K562 (cell line): ENCODE data around the gene NVL. TPM values are rescaled to one million over a fixed set of nuclear protein-coding genes. Genes with fewer than 3 reads are reported as not detected.

Source experiments
- CBFA2T2 ChIP-seq: fragments of 450-650 bp; conservative IDR thresholded peaks from 2 replicates; pipeline ENCODE4 v1.6.1; 2017; ENCODE audit warnings: mild to moderate bottlenecking
- DPF2 ChIP-seq: fragments of 450-650 bp; IDR thresholded peaks from 2 replicates; pipeline ENCODE4 v1.6.1; 2016
- FIP1L1 ChIP-seq: fragments of 200-400 bp; formaldehyde crosslinking; IDR thresholded peaks from 2 replicates; pipeline ENCODE4 v1.6.1; 2018; ENCODE audit warnings: mild to moderate bottlenecking, low read depth, low read length; ENCODE audit not compliant: poor library complexity, severe bottlenecking
- FOXK2 ChIP-seq, 2 experiments: fragments of 450-650 bp; IDR thresholded peaks in 1 of 2; conservative IDR thresholded peaks in 1 of 2; 2 replicates each; pipeline ENCODE4 v1.6.1; 2016; ENCODE audit warnings: low read depth in 2 of 2, mild to moderate bottlenecking in 1 of 2
- NFATC3 ChIP-seq: fragments of 450-650 bp; IDR thresholded peaks from 2 replicates; pipeline ENCODE4 v1.6.1; 2017; ENCODE audit warnings: mild to moderate bottlenecking
- NFIX ChIP-seq: fragments of 250-450 bp; sonication (Bioruptor Pico); IDR thresholded peaks from 2 replicates; pipeline ENCODE4 v1.4.0; 2020; ENCODE audit warnings: low read depth, mild to moderate bottlenecking, moderate library complexity
- RHOXF2B ChIP-seq: fragments of 250-450 bp; sonication (Bioruptor Pico); conservative IDR thresholded peaks from 2 replicates; pipeline ENCODE4 v1.5.1; 2021
- SIN3A ChIP-seq, 2 experiments: fragments of 150-350 bp in 1 of 2; IDR thresholded peaks; 2 replicates each; pipeline ENCODE4 v1.6.1; 2011 to 2016; ENCODE audit warnings: borderline replicate concordance in 2 of 2, low read depth in 2 of 2, low read length in 2 of 2, mild to moderate bottlenecking in 2 of 2, moderate library complexity in 2 of 2; ENCODE audit not compliant: control insufficient read depth in 1 of 2
- ZNF551 ChIP-seq: fragments of 250-450 bp; sonication (Bioruptor Pico); IDR thresholded peaks from 2 replicates; pipeline ENCODE4 v1.5.0; 2021; ENCODE audit warnings: mild to moderate bottlenecking, moderate library complexity
- ZNF76 ChIP-seq: fragments of 250-450 bp; sonication (Bioruptor Pico); IDR thresholded peaks from 2 replicates; pipeline ENCODE4 v1.4.0; 2020; ENCODE audit warnings: mild to moderate bottlenecking, moderate library complexity, borderline replicate concordance
- polyA plus RNA-seq, 8 experiments: library from polyadenylated mRNA; depleted of rRNA in 4 of 8; stranded (reverse) in 5 of 8; unstranded in 3 of 8; fragments of >200 nt; fragmentation: Nextera tagmentation in 2 of 8; fragmentation: Illumina TruSeq in 1 of 8; extraction: Ambion mirVana in 2 of 8; extraction: Trizol in 1 of 8; gene quantifications; 2 replicates each; pipeline versions ENCODE4 v1.2.1 to v1.2.3, GENCODE V29; 2011 to 2014; ENCODE audit warnings: inconsistent platforms in 1 of 8, missing spikeins in 1 of 8
- total RNA-seq, 7 experiments: library from RNA; depleted of rRNA in 6 of 7; stranded (reverse); fragments of >200 nt in 6 of 7; fragmentation: Illumina TruSeq in 2 of 7; extraction: Trizol in 2 of 7; gene quantifications; 2 replicates each; pipeline versions ENCODE4 v1.2.1 to v1.2.3, GENCODE V29; 2011 to 2021; ENCODE audit warnings: low replicate concordance in 1 of 7
- TF ChIP-seq, protein P1 (sequence below): fragments of 450-650 bp; formaldehyde crosslinking; IDR thresholded peaks from 2 replicates; pipeline ENCODE4 v1.4.0; 2020; ENCODE audit warnings: mild to moderate bottlenecking, moderate library complexity
- TF ChIP-seq, protein P2 (sequence below): fragments of 250-450 bp; sonication (Bioruptor Pico); IDR thresholded peaks from 2 replicates; pipeline ENCODE4 v1.4.0; 2020; ENCODE audit warnings: mild to moderate bottlenecking, moderate library complexity
- TF ChIP-seq, protein P3 (sequence below), 2 experiments: fragments of 450-650 bp; conservative IDR thresholded peaks; 2 replicates each; pipeline ENCODE4 v1.6.1; 2017; ENCODE audit warnings: mild to moderate bottlenecking in 2 of 2, moderate library complexity in 2 of 2
- TF ChIP-seq, protein P4 (sequence below): fragments of 450-650 bp; formaldehyde crosslinking; conservative IDR thresholded peaks from 2 replicates; pipeline ENCODE4 v1.4.0; 2022; ENCODE audit warnings: mild to moderate bottlenecking, missing genetic modification characterization

The NVL gene
- total and polyA plus RNA-seq, 9 of the 15 experiments (the other 6 are each of a cell fraction or from before 2014, with no cell fraction given): 32.5 to 86.6 (median 62.9) TPM

DNA sequence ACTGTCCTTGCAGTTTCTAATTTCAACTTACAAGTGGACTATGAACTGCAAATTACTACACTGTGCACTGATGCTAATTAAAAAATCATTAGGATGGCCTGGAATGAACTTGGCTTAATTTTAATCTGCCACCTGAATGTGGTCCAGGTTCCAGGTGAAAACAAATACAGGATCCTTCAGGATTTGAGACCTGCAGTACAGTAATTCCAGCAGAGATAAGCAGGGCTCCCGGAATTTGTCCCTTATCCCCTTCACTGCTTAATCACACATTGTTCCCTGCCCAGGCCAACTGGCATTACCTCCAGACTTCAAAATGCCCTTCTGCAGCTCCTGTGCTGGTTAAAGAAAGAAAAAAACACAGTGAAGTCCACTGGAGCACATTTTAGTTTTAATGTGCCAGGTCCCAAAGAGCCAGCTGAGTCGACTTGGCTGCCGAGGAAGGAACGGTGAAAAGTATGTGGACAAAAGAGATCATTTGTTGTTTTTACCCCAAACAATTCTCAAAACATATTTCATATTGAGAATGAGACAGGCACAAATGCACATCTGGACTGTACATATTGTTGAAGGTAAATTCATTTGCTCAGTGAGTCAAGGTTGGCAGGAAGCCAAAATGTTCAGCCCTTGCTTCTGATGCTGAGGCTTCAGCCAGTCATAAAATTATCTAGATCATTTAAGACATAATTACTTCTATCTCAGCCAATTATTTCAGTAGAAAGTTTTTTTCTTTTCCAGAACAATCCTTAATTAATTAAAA is 118.6 kb downstream of the NVL start (continued):
- TF ChIP-seq NFIX (CRISPR knock-in tag) (peak; percentile 91), NFATC3 (no peak), ZNF551 (CRISPR knock-in tag) (no peak), DPF2 (peak; percentile 31; the same call in 1 of the 2 replicates), CBFA2T2 (no peak), FIP1L1 (no peak), ZNF76 (no peak), RHOXF2B (CRISPR knock-in tag) (no peak), SIN3A (IDR thresholded peaks at IDR 0.05; ENCODE audit: borderline replicate concordance in 2 of 2, control insufficient read depth in 1 of 2, low read depth in 2 of 2, low read length in 2 of 2) (no peak), FOXK2 (conservative IDR thresholded peaks at IDR 0.05 in 1 of 2, IDR thresholded peaks at IDR 0.05 in 1 of 2; ENCODE audit: low read depth in 2 of 2) (no peak)
- TF ChIP-seq, protein P1, sequence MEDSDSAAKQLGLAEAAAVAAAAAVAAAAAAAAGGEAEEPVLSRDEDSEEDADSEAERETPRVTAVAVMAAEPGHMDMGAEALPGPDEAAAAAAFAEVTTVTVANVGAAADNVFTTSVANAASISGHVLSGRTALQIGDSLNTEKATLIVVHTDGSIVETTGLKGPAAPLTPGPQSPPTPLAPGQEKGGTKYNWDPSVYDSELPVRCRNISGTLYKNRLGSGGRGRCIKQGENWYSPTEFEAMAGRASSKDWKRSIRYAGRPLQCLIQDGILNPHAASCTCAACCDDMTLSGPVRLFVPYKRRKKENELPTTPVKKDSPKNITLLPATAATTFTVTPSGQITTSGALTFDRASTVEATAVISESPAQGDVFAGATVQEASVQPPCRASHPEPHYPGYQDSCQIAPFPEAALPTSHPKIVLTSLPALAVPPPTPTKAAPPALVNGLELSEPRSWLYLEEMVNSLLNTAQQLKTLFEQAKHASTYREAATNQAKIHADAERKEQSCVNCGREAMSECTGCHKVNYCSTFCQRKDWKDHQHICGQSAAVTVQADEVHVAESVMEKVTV: no peak
- TF ChIP-seq, protein P2, sequence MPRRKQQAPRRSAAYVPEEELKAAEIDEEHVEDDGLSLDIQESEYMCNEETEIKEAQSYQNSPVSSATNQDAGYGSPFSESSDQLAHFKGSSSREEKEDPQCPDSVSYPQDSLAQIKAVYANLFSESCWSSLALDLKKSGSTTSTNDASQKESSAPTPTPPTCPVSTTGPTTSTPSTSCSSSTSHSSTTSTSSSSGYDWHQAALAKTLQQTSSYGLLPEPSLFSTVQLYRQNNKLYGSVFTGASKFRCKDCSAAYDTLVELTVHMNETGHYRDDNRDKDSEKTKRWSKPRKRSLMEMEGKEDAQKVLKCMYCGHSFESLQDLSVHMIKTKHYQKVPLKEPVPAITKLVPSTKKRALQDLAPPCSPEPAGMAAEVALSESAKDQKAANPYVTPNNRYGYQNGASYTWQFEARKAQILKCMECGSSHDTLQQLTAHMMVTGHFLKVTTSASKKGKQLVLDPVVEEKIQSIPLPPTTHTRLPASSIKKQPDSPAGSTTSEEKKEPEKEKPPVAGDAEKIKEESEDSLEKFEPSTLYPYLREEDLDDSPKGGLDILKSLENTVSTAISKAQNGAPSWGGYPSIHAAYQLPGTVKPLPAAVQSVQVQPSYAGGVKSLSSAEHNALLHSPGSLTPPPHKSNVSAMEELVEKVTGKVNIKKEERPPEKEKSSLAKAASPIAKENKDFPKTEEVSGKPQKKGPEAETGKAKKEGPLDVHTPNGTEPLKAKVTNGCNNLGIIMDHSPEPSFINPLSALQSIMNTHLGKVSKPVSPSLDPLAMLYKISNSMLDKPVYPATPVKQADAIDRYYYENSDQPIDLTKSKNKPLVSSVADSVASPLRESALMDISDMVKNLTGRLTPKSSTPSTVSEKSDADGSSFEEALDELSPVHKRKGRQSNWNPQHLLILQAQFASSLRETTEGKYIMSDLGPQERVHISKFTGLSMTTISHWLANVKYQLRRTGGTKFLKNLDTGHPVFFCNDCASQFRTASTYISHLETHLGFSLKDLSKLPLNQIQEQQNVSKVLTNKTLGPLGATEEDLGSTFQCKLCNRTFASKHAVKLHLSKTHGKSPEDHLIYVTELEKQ (CRISPR knock-in tag): no peak
- TF ChIP-seq, protein P3, sequence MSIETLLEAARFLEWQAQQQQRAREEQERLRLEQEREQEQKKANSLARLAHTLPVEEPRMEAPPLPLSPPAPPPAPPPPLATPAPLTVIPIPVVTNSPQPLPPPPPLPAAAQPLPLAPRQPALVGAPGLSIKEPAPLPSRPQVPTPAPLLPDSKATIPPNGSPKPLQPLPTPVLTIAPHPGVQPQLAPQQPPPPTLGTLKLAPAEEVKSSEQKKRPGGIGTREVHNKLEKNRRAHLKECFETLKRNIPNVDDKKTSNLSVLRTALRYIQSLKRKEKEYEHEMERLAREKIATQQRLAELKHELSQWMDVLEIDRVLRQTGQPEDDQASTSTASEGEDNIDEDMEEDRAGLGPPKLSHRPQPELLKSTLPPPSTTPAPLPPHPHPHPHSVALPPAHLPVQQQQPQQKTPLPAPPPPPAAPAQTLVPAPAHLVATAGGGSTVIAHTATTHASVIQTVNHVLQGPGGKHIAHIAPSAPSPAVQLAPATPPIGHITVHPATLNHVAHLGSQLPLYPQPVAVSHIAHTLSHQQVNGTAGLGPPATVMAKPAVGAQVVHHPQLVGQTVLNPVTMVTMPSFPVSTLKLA (conservative IDR thresholded peaks at IDR 0.05): no peak
- TF ChIP-seq, protein P4, sequence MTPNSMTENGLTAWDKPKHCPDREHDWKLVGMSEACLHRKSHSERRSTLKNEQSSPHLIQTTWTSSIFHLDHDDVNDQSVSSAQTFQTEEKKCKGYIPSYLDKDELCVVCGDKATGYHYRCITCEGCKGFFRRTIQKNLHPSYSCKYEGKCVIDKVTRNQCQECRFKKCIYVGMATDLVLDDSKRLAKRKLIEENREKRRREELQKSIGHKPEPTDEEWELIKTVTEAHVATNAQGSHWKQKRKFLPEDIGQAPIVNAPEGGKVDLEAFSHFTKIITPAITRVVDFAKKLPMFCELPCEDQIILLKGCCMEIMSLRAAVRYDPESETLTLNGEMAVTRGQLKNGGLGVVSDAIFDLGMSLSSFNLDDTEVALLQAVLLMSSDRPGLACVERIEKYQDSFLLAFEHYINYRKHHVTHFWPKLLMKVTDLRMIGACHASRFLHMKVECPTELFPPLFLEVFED (CRISPR knock-in tag): no peak
